GM12892 (cell line): Measurements from ENCODE around the gene MIR17HG.
"Not testable (repeated sequence)": the region's sequence is repeated elsewhere in the genome, so short reads cannot be mapped to it uniquely, and the experiment has no call there.

ENCODE experiments used
- DNase-seq: peaks from one replicate; pipeline ENCODE4 v3.0.0; 2011; ENCODE audit not compliant: insufficient read length
- FAIRE-seq: peaks from 2 replicates; lab custom pipeline; 2011; peaks lifted over from hg19 to GRCh38; lab: Jason Lieb, UNC
- POLR2A ChIP-seq: IDR thresholded peaks from 2 replicates; pipeline ENCODE4 v1.6.1; 2011; ENCODE audit warnings: low read depth, low read length, control low read depth
- POLR2AphosphoS5 ChIP-seq: IDR thresholded peaks from 2 replicates; pipeline ENCODE4 v1.6.1; 2011; ENCODE audit warnings: low read depth, low read length, control low read depth
- TAF1 ChIP-seq: IDR thresholded peaks from 2 replicates; pipeline ENCODE4 v1.6.1; 2011; ENCODE audit warnings: low read depth, mild to moderate bottlenecking, control low read depth, low read length, borderline replicate concordance

The MIR17HG gene

DNA sequence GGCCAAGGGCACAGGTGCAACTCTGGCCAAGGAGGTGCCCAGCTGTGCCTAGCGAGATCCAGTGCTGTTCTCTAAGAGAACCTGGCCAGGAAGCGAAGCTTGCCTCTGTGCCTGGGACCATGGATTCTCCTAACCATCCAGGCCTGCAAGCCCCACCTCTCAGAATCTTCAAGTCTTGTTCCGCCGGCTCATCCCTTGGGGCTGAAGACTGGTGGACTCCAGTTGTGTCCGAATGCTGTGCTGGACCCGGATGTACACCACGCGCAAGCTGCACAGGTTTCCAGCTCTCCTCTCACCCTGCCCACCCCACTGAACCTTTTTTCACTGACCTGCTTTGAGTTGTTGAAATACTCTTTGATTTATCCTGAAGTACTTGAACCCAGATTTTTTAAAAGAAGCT is 27.5 kb upstream of the MIR17HG start:
- TF ChIP-seq TAF1 = no peak
- no peak for TF ChIP-seq POLR2AphosphoS5
- TF ChIP-seq POLR2A = no peak
- FAIRE-seq = no peak

DNA sequence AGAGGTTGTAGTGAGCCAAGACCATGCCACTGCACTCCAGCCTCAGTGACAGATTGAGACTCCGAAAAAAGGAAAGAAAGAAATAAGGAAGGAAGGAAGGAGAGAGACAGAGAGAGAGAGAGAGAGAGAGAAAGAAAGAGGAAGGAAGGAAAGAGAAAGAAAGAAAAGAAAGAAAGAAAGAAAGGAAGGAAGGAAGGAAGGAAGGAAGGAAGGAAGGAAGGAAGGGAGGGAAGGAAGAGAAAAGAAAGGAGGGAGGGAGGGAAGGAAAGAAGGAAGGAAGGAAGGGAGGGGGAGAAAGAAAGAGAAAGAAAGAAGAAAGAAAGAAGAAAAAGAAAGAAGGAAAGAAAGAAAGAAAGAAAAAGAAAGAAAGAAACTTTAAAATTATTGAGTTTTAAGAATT is 26.5 kb upstream of the MIR17HG start:
- DNase-seq, FAIRE-seq: not testable (repeated sequence)

More for the DNA sequence above, 27.5 kb upstream of the MIR17HG start:
- DNase-seq = no peak

DNA sequence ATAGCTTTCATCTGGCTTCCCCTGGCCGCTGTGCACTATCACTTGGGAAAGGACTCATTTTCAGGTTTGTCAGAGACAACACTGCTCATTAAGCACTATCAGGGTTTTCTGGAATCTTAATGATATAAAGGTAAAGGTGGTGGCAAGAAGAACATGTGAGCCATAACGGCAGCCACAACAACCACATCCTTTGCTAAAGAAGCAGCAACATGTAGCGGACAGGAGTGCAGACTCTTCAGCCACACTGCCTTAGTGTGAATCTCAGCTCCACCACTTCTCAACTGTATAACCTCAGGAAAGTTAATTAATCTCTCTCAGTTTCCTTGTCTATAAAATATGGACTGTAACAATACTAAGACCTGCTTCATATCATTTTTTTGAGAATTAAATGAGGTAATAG is 24.1 kb upstream of the MIR17HG start:
- no peak for DNase-seq
- no peak for FAIRE-seq
- TF ChIP-seq TAF1 = no peak
- no peak for TF ChIP-seq POLR2AphosphoS5
- no peak for TF ChIP-seq POLR2A

DNA sequence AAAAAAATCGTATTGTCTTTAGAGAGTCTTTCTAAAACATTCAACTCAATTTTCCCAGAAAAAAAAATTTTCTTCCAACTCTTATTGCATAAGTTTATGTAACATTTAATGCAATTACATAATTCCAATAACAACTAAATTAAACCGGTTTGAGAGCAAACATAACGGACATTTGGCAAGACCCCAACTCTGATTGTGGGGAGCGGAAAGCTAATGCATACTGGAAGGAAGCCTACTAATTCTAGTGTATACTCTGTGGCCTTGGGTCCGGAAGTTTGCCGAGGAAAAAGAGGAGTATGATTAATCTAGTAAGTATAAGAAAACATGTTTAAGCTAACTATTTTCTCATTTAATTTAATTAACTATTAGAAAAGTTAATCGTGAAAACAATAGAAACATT is 21.3 kb upstream of the MIR17HG start:
- no peak for FAIRE-seq
- DNase-seq = no peak
- TF ChIP-seq TAF1 = no peak
- no peak for TF ChIP-seq POLR2AphosphoS5
- no peak for TF ChIP-seq POLR2A

DNA sequence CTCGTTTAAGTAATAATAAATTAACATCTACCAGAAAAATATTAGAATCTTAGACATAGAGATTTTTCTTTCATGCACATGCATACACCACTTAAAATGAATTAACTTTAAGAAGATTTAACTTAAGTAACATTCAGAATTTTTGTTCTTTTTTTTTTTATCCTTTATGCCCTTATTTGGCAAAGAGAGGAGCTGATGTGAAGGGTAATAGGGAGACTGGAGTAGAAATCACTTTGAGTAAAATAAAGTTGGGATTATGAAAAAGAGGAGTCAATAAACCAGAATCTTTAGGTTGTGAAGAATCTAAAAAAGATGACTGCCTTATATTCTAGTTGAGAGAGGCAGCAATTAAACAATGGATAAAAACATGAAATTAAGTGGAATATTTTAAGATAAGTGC is 18.8 kb upstream of the MIR17HG start:
- FAIRE-seq (no peak), DNase-seq (no peak)
- TF ChIP-seq POLR2A (no peak), POLR2AphosphoS5 (no peak), TAF1 (no peak)

DNA sequence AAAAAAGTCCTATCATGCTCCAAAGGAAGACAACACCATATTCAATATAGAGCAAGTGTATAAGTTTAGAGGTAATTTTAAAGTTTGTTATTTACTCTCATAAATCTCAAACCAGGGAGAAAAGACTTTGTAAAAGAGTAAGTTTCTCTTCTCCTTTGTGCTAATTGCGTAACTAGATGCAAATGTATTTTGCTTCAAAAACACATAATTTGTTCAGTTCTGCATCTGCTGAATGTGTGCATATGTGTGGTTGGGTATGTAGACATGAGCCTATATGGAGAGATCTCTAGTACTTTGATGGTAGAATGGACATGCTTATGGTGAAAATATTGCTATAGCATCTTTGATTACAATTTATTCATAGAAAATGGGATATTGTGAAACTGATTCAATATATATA is 17.8 kb upstream of the MIR17HG start:
- DNase-seq (no peak), FAIRE-seq (no peak)
- TF ChIP-seq POLR2AphosphoS5 (no peak), POLR2A (no peak), TAF1 (no peak)

DNA sequence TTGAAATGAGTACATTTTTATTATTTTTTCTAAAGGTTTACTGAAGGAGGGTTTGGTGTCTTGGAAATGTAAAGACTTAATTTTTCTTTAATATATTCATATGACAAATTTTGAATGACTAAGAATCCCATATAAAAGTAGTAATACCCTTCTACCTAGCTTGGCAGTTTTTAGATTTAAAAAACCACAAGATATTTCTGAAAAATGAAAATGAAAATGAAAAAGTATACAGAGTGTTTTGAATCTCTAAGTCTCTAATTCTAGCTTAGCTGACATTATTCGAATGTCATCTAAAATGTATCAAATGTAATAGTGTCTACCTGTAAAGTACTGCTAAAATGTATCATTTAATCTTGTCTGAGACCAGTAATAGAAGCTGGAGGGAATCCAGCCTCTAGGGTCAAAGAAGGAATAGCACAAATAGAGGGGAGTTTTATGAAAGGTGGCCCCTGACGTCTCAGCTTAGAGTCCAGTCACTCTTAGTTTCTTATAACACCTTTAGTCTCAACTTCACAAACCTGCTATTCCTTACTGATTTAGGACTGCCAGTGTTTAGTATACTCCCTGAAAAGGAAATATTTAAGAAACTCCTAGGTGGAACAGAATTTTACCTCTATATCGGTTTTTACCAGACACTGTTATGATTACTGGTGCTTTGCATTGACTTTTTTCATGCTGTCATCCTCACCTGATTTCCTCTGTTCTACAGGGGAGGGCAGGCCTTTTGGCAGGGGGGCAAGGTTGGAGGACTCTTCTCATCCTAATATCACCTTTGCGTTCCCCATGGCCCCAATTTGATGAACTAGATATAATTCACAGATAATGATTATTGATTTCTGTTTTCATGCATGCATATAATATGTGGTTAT is 16.2 kb upstream of the MIR17HG start:
- DNase-seq (no peak), FAIRE-seq (peak; percentile 84)
- TF ChIP-seq POLR2AphosphoS5 = no peak
- TF ChIP-seq TAF1 = no peak
- no peak for TF ChIP-seq POLR2A

DNA sequence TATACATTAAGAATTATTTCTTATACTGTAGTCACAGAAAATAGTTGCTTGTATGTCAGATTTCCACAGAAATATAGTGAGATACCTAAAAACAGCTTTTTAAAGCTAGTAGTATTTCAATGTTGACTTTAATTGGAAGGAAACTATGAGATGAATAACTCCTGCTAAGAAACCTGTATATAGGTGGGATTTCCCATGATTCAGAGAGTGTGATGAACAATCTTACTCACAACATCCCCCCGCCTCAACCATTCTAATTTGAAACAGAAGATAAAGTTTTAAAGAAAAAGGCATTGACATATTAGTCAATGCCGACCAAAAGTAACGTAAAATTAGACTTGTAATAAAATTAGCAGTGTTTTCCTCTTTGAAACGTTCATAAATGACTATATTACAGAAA is 1.4 kb upstream of the MIR17HG start:
- TF ChIP-seq POLR2A = no peak
- TF ChIP-seq POLR2AphosphoS5 = no peak
- no peak for TF ChIP-seq TAF1
- no peak for DNase-seq
- no peak for FAIRE-seq

DNA sequence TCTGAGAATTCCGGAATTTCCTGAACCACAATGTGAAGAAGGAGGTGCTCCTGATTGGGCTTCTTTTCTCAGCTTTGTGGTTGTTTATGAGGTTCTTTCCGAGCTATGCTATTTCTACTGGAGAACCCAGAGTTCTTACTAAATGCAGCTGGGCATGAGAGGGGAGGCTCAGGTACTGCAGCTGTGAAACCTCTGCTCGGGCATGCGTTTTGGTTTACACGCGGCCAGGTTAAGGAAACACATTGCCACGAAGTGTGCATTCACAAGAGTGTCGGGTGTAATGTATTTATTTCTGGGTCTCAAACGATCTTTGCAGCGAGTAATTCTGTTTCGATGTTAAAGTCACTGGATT is 661 bp upstream of the MIR17HG start:
- TF ChIP-seq POLR2AphosphoS5 (no peak), TAF1 (no peak), POLR2A (no peak; the same call in 1 of the 2 replicates)
- FAIRE-seq (peak; percentile 44), DNase-seq (no peak)

DNA sequence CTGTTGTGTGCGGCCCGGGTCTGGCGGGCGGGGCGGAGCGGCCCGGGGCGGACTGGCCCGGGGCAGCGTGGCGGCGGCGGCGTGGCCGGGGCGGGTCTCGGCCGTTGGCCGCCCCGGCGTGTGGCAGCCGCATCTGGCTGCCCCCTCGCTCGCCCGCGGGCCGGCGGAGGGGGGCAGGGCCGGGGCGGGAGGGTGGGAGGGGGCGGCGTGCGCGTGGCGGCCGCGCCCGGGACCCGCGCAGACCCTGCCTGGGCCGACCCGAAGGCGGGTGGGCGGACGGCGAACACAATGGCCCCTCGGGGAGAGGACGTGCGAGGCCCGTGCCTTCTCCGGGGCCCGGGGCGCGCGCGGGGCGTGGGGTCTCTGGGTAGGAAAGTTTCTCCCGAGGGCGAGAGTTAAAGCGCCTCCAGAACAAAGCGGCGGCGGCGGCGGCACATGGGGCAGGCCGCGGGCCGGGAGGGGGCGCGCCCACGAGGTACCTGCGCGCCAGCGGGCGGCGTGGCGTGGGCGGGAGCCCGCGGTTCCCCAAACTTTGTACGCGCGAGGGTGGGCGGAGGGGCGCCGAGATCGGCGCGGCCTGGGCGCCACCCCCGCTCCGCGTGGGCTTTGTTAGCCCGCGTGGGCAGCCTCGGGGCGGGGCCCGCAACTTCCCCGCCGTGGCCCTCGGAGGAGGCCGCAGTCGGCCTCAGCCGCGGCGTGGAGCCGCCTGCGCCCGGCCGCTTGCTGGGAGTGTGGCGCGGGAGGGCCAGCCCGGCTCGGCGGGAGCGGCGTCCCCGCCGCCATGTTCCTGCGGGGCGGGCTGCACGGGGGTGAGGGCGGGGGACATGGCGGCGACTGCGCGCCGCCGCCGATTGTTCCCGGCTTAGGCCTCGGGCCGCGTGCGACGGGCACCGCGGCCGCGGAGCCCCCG is 764 bp downstream of the MIR17HG start:
- no peak for FAIRE-seq
- TF ChIP-seq POLR2A (no peak; the same call in none of the 2 replicates), TAF1 (0 out of 2 replicates have a peak, but pooled peaks have one; percentile 44)

DNA sequence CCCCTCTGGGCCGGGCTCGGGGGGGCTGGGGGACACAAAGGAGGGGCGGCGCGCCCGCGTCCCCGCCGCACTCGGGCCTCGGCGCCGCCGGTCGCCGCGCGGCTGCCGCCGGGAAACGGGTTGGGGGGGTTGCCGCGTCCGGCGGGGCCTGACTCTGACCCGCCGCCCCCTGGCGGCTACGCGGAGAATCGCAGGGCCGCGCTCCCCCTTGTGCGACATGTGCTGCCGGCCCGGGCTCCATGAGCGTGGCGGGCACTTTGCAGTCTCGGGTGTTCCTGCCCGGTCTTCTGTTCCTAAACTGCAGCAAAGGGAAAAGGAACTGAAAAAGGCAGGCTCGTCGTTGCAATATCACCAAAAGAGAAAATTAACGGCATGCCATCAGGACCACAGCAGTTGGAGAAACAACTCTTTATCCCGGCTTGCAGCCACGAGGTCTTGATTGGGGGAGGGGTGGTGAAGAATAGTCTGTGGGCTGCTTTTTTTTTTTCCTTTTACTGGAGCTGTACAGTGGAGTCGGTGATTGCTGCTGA is 1.5 kb downstream of the MIR17HG start:
- FAIRE-seq = peak; percentile 78
- DNase-seq = peak; percentile 57
- TF ChIP-seq POLR2AphosphoS5 = no peak
- peak; percentile 73 for TF ChIP-seq POLR2A

More for the DNA sequence above, 764 bp downstream of the MIR17HG start:
- DNase-seq = peak; percentile 29
